Tibial artery (tissue), 4 donors: ENCODE data around the gene SLC45A3.

Experiments used
- DNase-seq, 2 donors: peaks; one replicate each; pipeline ENCODE4 v3.0.0-alpha.2; 2019
- H3K27ac ChIP-seq, 2 donors: fragments of 200-600 bp; sonication (generic) in 1 of 2; 1 replicate in 1 of 2; 2 replicates in 1 of 2; pipeline ENCODE4 v1.5.1; 2018 to 2019; ENCODE audit warnings: mild to moderate bottlenecking in 1 of 2
- H3K27me3 ChIP-seq, 2 donors: fragments of 200-600 bp; sonication (generic) in 1 of 2; one replicate each; pipeline versions ENCODE4 v1.5.1 to v1.6.0; 2016 to 2019
- H3K36me3 ChIP-seq, 3 donors: fragments of 200-600 bp; sonication (generic) in 2 of 3; one replicate each; pipeline ENCODE4 v1.5.1; 2016 to 2019; ENCODE audit warnings: mild to moderate bottlenecking in 2 of 3
- H3K4me1 ChIP-seq, 4 donors: fragments of 200-600 bp; sonication (generic) in 2 of 4; 1 replicate in 3 of 4; 2 replicates in 1 of 4; pipeline ENCODE4 v1.5.1; 2016 to 2019
- H3K4me3 ChIP-seq, 2 donors: fragments of 200-600 bp; sonication (generic) in 1 of 2; 1 replicate in 1 of 2; 2 replicates in 1 of 2; pipeline ENCODE4 v1.5.1; 2018 to 2019; ENCODE audit warnings: mild to moderate bottlenecking in 2 of 2
- H3K9me3 ChIP-seq, 3 donors: fragments of 200-600 bp; sonication (generic) in 1 of 3; one replicate each; pipeline ENCODE4 v1.5.1; 2016 to 2019
- intact Hi-C: fragments of 100-400 bp; cut with DNase I; formaldehyde crosslinking; loops from one replicate; pipeline ENCODE4 v1.15.0; 2023; ENCODE audit warnings: low total_unique reads
- TF ChIP-seq, protein P1 (sequence below), 2 experiments: fragments of 200-600 bp in 1 of 2; fragments of 450-650 bp in 1 of 2; IDR thresholded peaks; one replicate each; pipeline ENCODE4 v1.5.1; 2017 to 2019; ENCODE audit warnings: antibody characterized with exemption in 2 of 2, mild to moderate bottlenecking in 1 of 2, moderate library complexity in 1 of 2

The SLC45A3 gene

DNA sequence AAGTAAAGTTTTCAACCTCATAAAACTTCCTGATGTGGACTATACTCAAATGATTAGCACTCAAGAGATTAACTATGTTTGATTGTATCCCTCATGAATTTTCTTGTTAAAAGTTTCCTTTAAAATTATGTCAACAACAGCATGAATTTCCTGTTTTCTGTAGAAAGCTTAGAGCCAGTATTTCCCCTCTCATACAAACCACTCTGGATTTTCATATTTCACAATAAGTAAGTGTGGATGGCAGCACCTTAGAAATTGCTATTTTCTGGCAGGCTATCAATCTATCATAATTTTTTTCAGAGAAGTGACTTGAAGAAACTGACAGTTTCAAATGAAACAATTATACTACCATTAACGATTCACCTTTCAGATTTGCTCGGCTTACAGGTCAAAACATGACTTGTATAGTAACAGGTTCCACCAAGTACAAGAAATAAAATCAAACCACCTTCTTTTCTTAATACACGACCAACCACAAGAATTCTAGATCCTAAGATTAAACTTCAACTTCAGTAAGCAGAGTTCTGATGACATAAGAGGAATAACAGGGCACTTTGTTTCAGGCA lies 69.3 kb downstream of the SLC45A3 start:
- DNase-seq = no peak
- Histone ChIP-seq H3K36me3 (peaks cover 21 to 36% (median 28%) of the 10 kb centered on the region in 3 donors), H3K4me1 (peaks cover 0 to 4% (median 0%) of the 10 kb centered on the region in 4 donors), H3K27me3 (no peaks in the 10 kb centered on the region), H3K4me3 (no peak overlapping the region), H3K27ac (no peak overlapping the region), H3K9me3 (no peaks in the 10 kb centered on the region)
- intact Hi-C loops = no loop called here
- TF ChIP-seq, protein P1, sequence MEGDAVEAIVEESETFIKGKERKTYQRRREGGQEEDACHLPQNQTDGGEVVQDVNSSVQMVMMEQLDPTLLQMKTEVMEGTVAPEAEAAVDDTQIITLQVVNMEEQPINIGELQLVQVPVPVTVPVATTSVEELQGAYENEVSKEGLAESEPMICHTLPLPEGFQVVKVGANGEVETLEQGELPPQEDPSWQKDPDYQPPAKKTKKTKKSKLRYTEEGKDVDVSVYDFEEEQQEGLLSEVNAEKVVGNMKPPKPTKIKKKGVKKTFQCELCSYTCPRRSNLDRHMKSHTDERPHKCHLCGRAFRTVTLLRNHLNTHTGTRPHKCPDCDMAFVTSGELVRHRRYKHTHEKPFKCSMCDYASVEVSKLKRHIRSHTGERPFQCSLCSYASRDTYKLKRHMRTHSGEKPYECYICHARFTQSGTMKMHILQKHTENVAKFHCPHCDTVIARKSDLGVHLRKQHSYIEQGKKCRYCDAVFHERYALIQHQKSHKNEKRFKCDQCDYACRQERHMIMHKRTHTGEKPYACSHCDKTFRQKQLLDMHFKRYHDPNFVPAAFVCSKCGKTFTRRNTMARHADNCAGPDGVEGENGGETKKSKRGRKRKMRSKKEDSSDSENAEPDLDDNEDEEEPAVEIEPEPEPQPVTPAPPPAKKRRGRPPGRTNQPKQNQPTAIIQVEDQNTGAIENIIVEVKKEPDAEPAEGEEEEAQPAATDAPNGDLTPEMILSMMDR (IDR thresholded peaks at IDR 0.05) = no peak

- no peak overlapping the region for H3K27ac ChIP-seq
- no peak for DNase-seq
- no peaks in the 10 kb centered on the region for H3K27me3 ChIP-seq
- intact Hi-C loops = no loop called here
- TF ChIP-seq, protein P1 (IDR thresholded peaks at IDR 0.05) = no peak
- no peaks in the 10 kb centered on the region for H3K9me3 ChIP-seq
- no peak overlapping the region for H3K4me3 ChIP-seq
- peaks cover 0 to 4% (median 0%) of the 10 kb centered on the region in 4 donors for H3K4me1 ChIP-seq
- H3K36me3 ChIP-seq = peaks cover 21 to 32% (median 24%) of the 10 kb centered on the region in 3 donors
Measured at GRCh38 chr1:205610036-205610435, 70.3 kb downstream of the SLC45A3 start.
